PC-3 (cell line): ENCODE results near the gene MAD1L1. TPM values are rescaled to one million over a fixed set of nuclear protein-coding genes. Genes with fewer than 3 reads are reported as not detected.

Experiments
- ATAC-seq: fragments of 200-7000 bp; cut with Tn5 transposase; 2 replicates; pipeline ENCODE4 v1.9.1; 2020; ENCODE audit warnings: mild to moderate bottlenecking, moderate library complexity
- BruUV-seq: library from RNA; stranded (reverse); fragments of 400-500 nt; replicated peaks from 2 replicates; lab custom pipeline; 2021; lab: Mats Ljungman, UMichigan
- CTCF ChIA-PET: fragments of 300-600 bp; sonication (Branson Sonifier 250); formaldehyde crosslinking; loops from one replicate; lab custom pipeline; 2022; ENCODE audit warnings: antibody characterized with exemption; lab: Charles Lee
- POLR2A ChIA-PET: fragments of 300-600 bp; sonication (Branson Sonifier 250); formaldehyde crosslinking; loops from one replicate; lab custom pipeline; 2022; ENCODE audit warnings: antibody characterized with exemption; ENCODE audit not compliant: unreplicated experiment; lab: Charles Lee
- DNase-seq: peaks from one replicate; pipeline ENCODE4 v3.0.0-alpha.2; 2015
- H2AFZ ChIP-seq: fragments of 300-600 bp; sonication (generic); 2 replicates; pipeline ENCODE4 v1.6.0; 2016; ENCODE audit warnings: antibody characterized with exemption, low read length
- H3F3A ChIP-seq: fragments of 300-600 bp; sonication (generic); one replicate; pipeline ENCODE4 v1.6.0; 2017; ENCODE audit warnings: antibody characterized with exemption, low read length, control low read depth, mild to moderate bottlenecking; ENCODE audit not compliant: unreplicated experiment
- H3K27ac ChIP-seq: fragments of 300-600 bp; sonication (generic); 2 replicates; pipeline ENCODE4 v1.5.1; 2016; ENCODE audit warnings: mild to moderate bottlenecking, low read length
- H3K27me3 ChIP-seq: fragments of 300-600 bp; sonication (generic); 2 replicates; pipeline ENCODE4 v1.6.1; 2016; ENCODE audit warnings: low read length, mixed read lengths
- H3K36me3 ChIP-seq: fragments of 300-600 bp; sonication (generic); 2 replicates; pipeline ENCODE4 v1.6.1; 2016; ENCODE audit warnings: low read depth, mixed run types, low read length, mixed read lengths
- H3K4me1 ChIP-seq: fragments of 300-600 bp; sonication (generic); 2 replicates; pipeline ENCODE4 v1.5.1; 2016; ENCODE audit warnings: low read length; ENCODE audit not compliant: insufficient read depth
- H3K4me2 ChIP-seq: fragments of 300-600 bp; sonication (generic); 2 replicates; pipeline ENCODE4 v1.6.0; 2016; ENCODE audit warnings: low read length
- H3K4me3 ChIP-seq: fragments of 300-600 bp; sonication (generic); 2 replicates; pipeline ENCODE4 v1.5.1; 2016; ENCODE audit warnings: mild to moderate bottlenecking, low read length, mixed read lengths
- H3K79me2 ChIP-seq: fragments of 300-600 bp; sonication (generic); 2 replicates; pipeline ENCODE4 v1.6.1; 2017; ENCODE audit warnings: low read length, mixed read lengths
- H3K9ac ChIP-seq: fragments of 300-600 bp; sonication (generic); 2 replicates; pipeline ENCODE4 v1.6.0; 2016; ENCODE audit warnings: mild to moderate bottlenecking, low read length
- H3K9me2 ChIP-seq: fragments of 300-600 bp; sonication (generic); replicated peaks from 2 replicates; pipeline ENCODE4 v1.6.1; 2016; ENCODE audit warnings: mixed run types, low read length, mixed read lengths
- H3K9me3 ChIP-seq: fragments of 300-600 bp; sonication (generic); 2 replicates; pipeline ENCODE4 v1.6.1; 2016; ENCODE audit warnings: low read length, mixed read lengths
- H4K20me1 ChIP-seq: fragments of 300-600 bp; sonication (generic); 2 replicates; pipeline ENCODE4 v1.6.1; 2016; ENCODE audit warnings: low read length, mixed read lengths
- EZH2 ChIP-seq: fragments of 300-600 bp; sonication (generic); IDR thresholded peaks from one replicate; pipeline ENCODE4 v1.6.1; 2017; ENCODE audit warnings: antibody characterized with exemption, mild to moderate bottlenecking, low read length; ENCODE audit not compliant: unreplicated experiment
- EZH2phosphoT487 ChIP-seq: fragments of 300-600 bp; sonication (generic); IDR thresholded peaks from 2 replicates; pipeline ENCODE4 v1.6.1; 2018; ENCODE audit warnings: mild to moderate bottlenecking, antibody characterized with exemption, low read length, borderline replicate concordance
- intact Hi-C: fragments of 100-400 bp; cut with micrococcal nuclease; formaldehyde crosslinking; loops from 2 replicates; pipeline ENCODE4 v1.9.0; 2023
- total RNA-seq: library from RNA; depleted of rRNA; stranded (reverse); fragments of >200 nt; gene quantifications from 2 replicates; pipeline ENCODE4 v1.2.3, GENCODE V29; 2014
- TF ChIP-seq, protein P1 (sequence below): fragments of 300-600 bp; sonication (generic); conservative IDR thresholded peaks from 2 replicates; pipeline ENCODE4 v1.5.1; 2017; ENCODE audit warnings: antibody characterized with exemption, low read depth, mild to moderate bottlenecking, low read length

MAD1L1 gene
- total RNA-seq, 1 experiment from 2014 or later: 88.4 TPM

DNA sequence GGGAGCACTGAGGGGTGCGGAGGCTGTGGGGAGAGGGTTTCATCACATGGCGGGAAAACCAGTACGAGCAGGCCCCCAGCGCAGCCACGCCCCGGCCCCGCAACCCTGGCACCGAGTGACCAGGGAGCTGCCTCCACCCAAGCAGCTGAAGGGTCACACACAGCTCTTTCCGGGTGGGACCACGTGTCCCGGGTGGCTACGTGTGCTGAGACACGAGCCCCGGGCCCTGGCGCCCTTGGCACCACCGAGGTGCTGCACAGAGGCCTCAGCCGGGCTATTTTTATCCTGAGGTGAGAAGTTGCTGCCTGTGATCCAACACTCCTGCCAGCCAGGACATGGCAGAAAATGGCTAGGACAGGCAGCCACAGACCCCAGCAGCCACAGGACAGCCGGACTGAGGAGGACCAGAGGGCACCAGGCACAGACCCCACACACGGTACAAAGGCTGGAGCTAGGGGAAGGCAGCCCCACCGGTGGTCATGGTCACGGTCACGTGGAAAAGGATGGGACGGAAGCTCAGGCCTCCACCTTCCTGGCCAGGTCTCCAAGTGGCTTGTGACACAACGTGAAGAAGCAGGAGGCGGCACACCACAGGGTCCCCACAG, 223.7 kb downstream of the MAD1L1 start:
- Histone ChIP-seq H3K4me3 (no peak overlapping the region), H3K27ac (no peak overlapping the region), H3K27me3 (no peaks in the 10 kb centered on the region), H3F3A (no peaks in the 10 kb centered on the region), H3K4me2 (no peak overlapping the region), H4K20me1 (no peaks in the 10 kb centered on the region), H3K36me3 (no peaks in the 10 kb centered on the region), H3K79me2 (no peaks in the 10 kb centered on the region), H3K9me3 (no peaks in the 10 kb centered on the region), H3K4me1 (no peaks in the 10 kb centered on the region), H3K9ac (no peak overlapping the region), H2AFZ (no peak overlapping the region), H3K9me2 (no peaks in the 10 kb centered on the region)
- TF ChIP-seq, protein P1, sequence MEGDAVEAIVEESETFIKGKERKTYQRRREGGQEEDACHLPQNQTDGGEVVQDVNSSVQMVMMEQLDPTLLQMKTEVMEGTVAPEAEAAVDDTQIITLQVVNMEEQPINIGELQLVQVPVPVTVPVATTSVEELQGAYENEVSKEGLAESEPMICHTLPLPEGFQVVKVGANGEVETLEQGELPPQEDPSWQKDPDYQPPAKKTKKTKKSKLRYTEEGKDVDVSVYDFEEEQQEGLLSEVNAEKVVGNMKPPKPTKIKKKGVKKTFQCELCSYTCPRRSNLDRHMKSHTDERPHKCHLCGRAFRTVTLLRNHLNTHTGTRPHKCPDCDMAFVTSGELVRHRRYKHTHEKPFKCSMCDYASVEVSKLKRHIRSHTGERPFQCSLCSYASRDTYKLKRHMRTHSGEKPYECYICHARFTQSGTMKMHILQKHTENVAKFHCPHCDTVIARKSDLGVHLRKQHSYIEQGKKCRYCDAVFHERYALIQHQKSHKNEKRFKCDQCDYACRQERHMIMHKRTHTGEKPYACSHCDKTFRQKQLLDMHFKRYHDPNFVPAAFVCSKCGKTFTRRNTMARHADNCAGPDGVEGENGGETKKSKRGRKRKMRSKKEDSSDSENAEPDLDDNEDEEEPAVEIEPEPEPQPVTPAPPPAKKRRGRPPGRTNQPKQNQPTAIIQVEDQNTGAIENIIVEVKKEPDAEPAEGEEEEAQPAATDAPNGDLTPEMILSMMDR: no peak
- TF ChIP-seq EZH2 (no peak), EZH2phosphoT487 (no peak)
- ATAC-seq: no peak
- CTCF ChIA-PET: no interaction called here
- POLR2A ChIA-PET: no interaction called here
- BruUV-seq: no TSS peak
- DNase-seq: no peak
- intact Hi-C loops: no loop called here

DNA sequence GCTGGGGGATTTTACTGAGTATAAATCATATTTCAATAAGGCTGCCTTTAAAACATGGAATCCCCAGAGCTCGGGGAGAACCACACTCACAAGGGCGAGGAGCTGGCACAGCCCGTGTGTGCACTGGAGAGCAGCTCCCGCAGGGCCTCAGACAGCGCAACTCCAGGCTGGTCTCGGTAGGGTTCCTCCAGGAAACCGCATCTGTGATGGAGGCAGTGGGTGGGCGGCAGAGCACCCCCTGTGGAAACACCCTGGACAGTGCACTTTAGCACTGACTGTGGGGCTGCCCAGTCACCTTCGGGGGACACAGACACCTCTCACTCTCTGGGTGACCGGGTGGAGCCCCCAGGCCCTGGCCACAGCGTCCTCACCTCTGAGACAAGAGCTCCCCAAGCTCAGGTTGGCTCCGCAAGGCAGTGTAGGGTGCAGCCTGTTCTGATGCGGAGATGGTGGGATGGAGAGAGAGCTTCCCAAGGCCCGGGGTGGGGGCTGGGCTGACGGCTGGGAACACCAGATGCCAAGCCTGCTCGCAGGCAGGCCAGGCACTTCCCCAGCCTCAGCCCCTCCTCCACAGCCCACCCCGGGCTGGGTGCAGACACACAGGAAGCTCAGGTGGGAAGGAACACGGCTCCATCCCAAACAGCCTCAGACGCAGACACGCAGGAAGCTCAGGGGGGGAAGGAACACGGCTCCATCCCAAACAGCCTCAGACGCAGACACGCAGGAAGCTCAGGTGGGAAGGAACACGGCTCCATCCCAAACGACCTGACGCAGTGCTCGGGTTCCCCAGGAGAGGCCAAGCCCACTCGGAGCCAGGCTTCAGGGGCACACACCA, 224.4 kb downstream of the MAD1L1 start:
- ChIA-PET CTCF (no interaction called here), POLR2A (interaction anchor here (0.5 kb wide), 1 partner anchor 330 kb away, joined by 9 read pairs; no protein-coding TSS in a partner anchor)
- Histone ChIP-seq H3K9me2 (no peaks in the 10 kb centered on the region), H3K4me2 (no peak overlapping the region), H3K4me3 (no peak overlapping the region), H3K27ac (no peak overlapping the region), H3K9me3 (no peaks in the 10 kb centered on the region), H3K4me1 (no peaks in the 10 kb centered on the region), H3F3A (no peaks in the 10 kb centered on the region), H2AFZ (no peak overlapping the region), H3K36me3 (no peaks in the 10 kb centered on the region), H3K27me3 (no peaks in the 10 kb centered on the region), H3K9ac (no peak overlapping the region), H4K20me1 (no peaks in the 10 kb centered on the region), H3K79me2 (no peaks in the 10 kb centered on the region)
- no TSS peak for BruUV-seq
- intact Hi-C loops: no loop called here
- TF ChIP-seq, protein P1: no peak
- TF ChIP-seq EZH2 (no peak), EZH2phosphoT487 (no peak)
- DNase-seq: no peak
- no peak for ATAC-seq

DNA sequence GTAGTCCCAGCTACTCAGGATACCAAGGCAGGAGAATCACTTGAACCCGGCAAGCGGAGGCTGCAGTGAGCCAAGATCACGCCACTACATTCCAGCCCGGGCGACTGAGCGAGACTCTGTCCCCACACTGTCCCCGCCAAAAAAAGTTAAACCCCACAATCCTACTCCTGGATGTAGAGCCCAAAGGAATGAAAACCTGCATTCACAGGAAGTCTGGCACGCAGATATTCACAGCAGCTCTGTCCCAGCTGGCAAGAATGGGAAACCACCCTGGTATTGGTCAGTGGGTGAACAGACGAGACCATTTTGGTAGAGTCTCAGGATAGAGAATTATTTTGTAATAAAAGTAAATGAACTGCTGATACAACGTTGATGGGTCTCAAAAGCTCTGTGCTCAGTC, 225.2 kb downstream of the MAD1L1 start:
- ChIA-PET CTCF (no interaction called here), POLR2A (no interaction called here)
- no peak overlapping the region for H3K4me3 ChIP-seq
- no peaks in the 10 kb centered on the region for H3F3A ChIP-seq
- no peak overlapping the region for H2AFZ ChIP-seq
- no peaks in the 10 kb centered on the region for H3K36me3 ChIP-seq
- intact Hi-C loops: no loop called here
- DNase-seq (no peak), ATAC-seq (no peak)
- H3K4me1 ChIP-seq: no peaks in the 10 kb centered on the region
- TF ChIP-seq EZH2: no peak
- no peaks in the 10 kb centered on the region for H3K27me3 ChIP-seq
- H3K79me2 ChIP-seq: no peaks in the 10 kb centered on the region
- H3K9ac ChIP-seq: no peak overlapping the region
- BruUV-seq: no TSS peak
- H4K20me1 ChIP-seq: no peaks in the 10 kb centered on the region
- no peaks in the 10 kb centered on the region for H3K9me2 ChIP-seq
- no peak overlapping the region for H3K4me2 ChIP-seq
- H3K9me3 ChIP-seq: no peaks in the 10 kb centered on the region
- no peak overlapping the region for H3K27ac ChIP-seq
